Neutrophil (primary cell): ENCODE measurements around the gene CYSLTR2.
A peak's percentile ranks its signal among the peaks of the same experiment; 100 is the strongest.

Source experiments
- H3K27ac ChIP-seq: fragments of 200-600 bp; sonication (generic); 2 replicates; pipeline ENCODE4 v1.5.1; 2016; ENCODE audit warnings: mild to moderate bottlenecking, moderate library complexity
- H3K27me3 ChIP-seq: fragments of 200-600 bp; sonication (generic); 2 replicates; pipeline ENCODE4 v1.6.0; 2016; ENCODE audit warnings: mild to moderate bottlenecking
- H3K36me3 ChIP-seq: fragments of 200-600 bp; sonication (generic); 2 replicates; pipeline ENCODE4 v1.5.1; 2017
- H3K4me1 ChIP-seq, 2 experiments: fragments of 200-600 bp in 1 of 2; sonication (generic) in 1 of 2; 1 replicate in 1 of 2; 2 replicates in 1 of 2; pipeline versions ENCODE4 v1.5.1 to v1.6.1; 2013 to 2016; ENCODE audit warnings: low read depth in 1 of 2, low read length in 1 of 2, mild to moderate bottlenecking in 1 of 2, moderate library complexity in 1 of 2; ENCODE audit not compliant: control insufficient read depth in 1 of 2, insufficient read depth in 1 of 2
- H3K4me3 ChIP-seq, 2 experiments: fragments of 200-600 bp in 1 of 2; sonication (generic) in 1 of 2; 1 replicate in 1 of 2; 2 replicates in 1 of 2; pipeline ENCODE4 v1.5.1; 2013 to 2016; ENCODE audit warnings: low read depth in 1 of 2, low read length in 1 of 2, mild to moderate bottlenecking in 1 of 2, moderate library complexity in 1 of 2
- H3K9me3 ChIP-seq: fragments of 200-600 bp; sonication (generic); 2 replicates; pipeline ENCODE4 v1.5.1; 2016
- TF ChIP-seq, protein P1 (sequence below): fragments of 200-600 bp; sonication (generic); IDR thresholded peaks from 2 replicates; pipeline ENCODE4 v1.5.1; 2016; ENCODE audit warnings: antibody characterized with exemption

Gene CYSLTR2, protein sequence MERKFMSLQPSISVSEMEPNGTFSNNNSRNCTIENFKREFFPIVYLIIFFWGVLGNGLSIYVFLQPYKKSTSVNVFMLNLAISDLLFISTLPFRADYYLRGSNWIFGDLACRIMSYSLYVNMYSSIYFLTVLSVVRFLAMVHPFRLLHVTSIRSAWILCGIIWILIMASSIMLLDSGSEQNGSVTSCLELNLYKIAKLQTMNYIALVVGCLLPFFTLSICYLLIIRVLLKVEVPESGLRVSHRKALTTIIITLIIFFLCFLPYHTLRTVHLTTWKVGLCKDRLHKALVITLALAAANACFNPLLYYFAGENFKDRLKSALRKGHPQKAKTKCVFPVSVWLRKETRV

DNA sequence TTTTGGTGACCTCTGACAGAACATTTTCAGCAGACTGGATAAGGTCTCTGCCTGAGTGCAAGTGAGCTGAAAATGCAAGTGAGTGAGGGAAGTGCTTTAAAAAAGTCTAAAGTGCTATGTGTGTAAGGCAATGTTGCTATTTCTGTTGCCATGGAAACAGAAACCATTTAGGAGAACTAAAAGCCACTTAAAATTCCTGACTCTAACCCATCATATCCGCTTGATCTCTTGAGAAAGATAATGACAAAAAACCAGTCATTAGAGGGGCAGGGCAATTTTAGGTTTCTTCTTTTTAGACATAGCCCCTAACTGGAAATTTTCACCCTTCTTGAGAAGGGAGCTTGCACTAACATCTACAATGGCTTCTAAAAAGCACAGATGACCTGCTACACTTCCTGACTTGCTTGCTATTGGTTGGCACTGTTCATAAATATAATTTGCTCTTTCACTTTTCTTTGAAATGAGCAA lies at the start of gene CYSLTR2:
Gene CYSLTR2 (plus strand): TSS at position 458 of the 468 bp plus-strand sequence. CDS start 52,889 bp downstream, outside the sequence.
- H3K4me1 ChIP-seq, result peaks cover 8 to 15% of the 10 kb centered on the region in 2 experiments
- peak within 1 kb of the TSS; percentile 68 for H3K27ac ChIP-seq
- TF ChIP-seq, protein P1, sequence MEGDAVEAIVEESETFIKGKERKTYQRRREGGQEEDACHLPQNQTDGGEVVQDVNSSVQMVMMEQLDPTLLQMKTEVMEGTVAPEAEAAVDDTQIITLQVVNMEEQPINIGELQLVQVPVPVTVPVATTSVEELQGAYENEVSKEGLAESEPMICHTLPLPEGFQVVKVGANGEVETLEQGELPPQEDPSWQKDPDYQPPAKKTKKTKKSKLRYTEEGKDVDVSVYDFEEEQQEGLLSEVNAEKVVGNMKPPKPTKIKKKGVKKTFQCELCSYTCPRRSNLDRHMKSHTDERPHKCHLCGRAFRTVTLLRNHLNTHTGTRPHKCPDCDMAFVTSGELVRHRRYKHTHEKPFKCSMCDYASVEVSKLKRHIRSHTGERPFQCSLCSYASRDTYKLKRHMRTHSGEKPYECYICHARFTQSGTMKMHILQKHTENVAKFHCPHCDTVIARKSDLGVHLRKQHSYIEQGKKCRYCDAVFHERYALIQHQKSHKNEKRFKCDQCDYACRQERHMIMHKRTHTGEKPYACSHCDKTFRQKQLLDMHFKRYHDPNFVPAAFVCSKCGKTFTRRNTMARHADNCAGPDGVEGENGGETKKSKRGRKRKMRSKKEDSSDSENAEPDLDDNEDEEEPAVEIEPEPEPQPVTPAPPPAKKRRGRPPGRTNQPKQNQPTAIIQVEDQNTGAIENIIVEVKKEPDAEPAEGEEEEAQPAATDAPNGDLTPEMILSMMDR, result no peak
- H3K36me3 ChIP-seq, result no peaks in the 10 kb centered on the region
- H3K4me3 ChIP-seq, result peak within 1 kb of the TSS; percentile 4 to 26
- no peaks in the 10 kb centered on the region for H3K27me3 ChIP-seq
- H3K9me3 ChIP-seq, result no peaks in the 10 kb centered on the region

DNA sequence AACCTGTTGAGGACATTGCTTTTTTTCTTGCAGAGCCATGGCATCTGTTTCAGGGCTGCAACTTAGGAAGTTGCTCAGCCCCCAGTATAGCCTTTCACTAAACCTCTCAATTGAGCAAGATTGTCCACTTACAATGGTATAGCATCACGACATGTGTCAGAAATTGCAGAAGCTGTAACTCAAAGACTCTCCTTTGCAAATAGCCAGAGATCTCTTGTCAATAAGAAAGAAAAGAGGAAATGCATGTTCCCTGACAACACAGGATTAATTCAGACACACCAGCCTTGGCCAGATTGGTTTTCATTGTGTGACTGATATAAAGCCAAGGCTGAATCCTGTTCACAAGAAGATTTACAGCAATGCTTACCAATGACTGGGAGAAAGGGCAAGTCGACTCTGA lies 38.7 kb upstream of the CYSLTR2 start:
- no peaks in the 10 kb centered on the region for H3K27me3 ChIP-seq
- H3K27ac ChIP-seq, result peak overlapping the region; percentile 24
- peaks cover 7 to 13% of the 10 kb centered on the region in 2 experiments for H3K4me1 ChIP-seq
- H3K36me3 ChIP-seq, result no peaks in the 10 kb centered on the region
- H3K9me3 ChIP-seq, result peaks cover 9% of the 10 kb centered on the region
- no peak overlapping the region for H3K4me3 ChIP-seq
- TF ChIP-seq, protein P1, result no peak

DNA sequence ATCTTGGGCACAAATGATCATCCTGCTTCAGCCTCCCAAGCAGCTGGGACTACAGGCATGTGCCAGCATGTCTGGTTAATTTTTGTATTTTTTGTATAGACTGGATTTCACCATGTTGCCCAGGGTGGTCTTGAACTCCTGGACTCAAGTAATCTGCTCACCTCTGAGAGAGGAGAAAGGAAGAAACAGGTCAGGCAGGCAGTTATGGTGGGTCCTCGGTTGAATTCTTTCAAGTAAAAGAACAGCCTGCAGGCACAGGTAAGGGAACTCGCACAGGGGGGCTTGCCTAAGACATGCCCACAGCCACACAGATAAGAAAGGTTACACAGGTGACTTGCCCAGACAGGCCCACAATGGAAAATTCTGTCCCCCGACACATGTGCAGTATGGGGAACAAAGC lies 34.8 kb upstream of the CYSLTR2 start:
- Histone ChIP-seq H3K27me3 (no peaks in the 10 kb centered on the region), H3K27ac (no peak overlapping the region), H3K9me3 (peaks cover 37% of the 10 kb centered on the region), H3K4me1 (peaks cover 7 to 13% of the 10 kb centered on the region in 2 experiments), H3K4me3 (no peak overlapping the region), H3K36me3 (no peaks in the 10 kb centered on the region)
- TF ChIP-seq, protein P1, result no peak

DNA sequence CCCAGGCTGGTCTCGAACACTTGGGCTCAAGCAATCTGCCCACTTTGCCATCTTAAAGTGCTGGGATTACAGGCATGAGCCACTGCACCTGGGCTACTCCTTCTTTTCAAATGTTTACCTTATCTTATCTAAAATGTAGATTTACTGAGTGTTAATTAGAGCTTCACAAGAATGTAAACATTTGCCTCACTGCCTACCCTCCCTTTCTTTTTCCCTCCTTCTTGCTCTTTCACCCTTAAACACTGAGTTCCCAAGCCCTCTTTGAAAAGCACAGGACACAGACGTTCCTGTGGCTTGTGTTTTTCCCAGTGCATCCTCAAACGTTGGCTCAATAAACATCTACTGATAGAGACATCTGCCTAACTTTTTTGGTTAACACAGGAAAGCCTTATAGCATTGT lies 32.7 kb upstream of the CYSLTR2 start:
- Histone ChIP-seq H3K9me3 (peaks cover 37% of the 10 kb centered on the region), H3K4me1 (peaks cover 10 to 14% of the 10 kb centered on the region in 2 experiments), H3K27ac (no peak overlapping the region), H3K4me3 (no peak overlapping the region), H3K27me3 (no peaks in the 10 kb centered on the region), H3K36me3 (no peaks in the 10 kb centered on the region)
- TF ChIP-seq, protein P1, result no peak

DNA sequence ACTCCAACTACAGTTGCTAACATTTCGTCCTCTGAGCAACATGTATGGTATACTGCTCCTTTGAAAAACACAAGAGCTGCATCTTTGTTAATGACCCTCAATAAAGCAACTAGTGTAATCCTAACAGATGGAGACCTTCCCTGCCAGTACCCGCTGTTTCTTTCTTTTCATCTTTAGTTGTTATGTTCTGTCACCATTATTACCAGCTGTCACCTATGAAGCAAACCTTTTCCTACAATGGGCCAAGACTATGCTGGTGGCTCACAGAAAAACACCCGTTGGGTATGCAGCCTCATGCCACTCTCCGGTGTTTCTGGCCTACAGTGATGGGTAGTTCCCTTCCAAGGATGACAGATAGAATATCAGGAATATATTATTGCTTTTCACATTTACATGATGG lies 29.7 kb upstream of the CYSLTR2 start:
- H3K4me1 ChIP-seq, result peaks cover 15 to 21% of the 10 kb centered on the region in 2 experiments
- H3K9me3 ChIP-seq, result peaks cover 34% of the 10 kb centered on the region
- TF ChIP-seq, protein P1, result no peak
- no peak overlapping the region for H3K4me3 ChIP-seq
- no peak overlapping the region for H3K27ac ChIP-seq
- no peaks in the 10 kb centered on the region for H3K36me3 ChIP-seq
- H3K27me3 ChIP-seq, result no peaks in the 10 kb centered on the region
